GM12878 (cell line): ENCODE results near the gene KIAA1671. TPM values are rescaled to one million over a fixed set of nuclear protein-coding genes. Genes with fewer than 3 reads are reported as not detected.

Experiments used
- ASH2L ChIP-seq: fragments of 300-600, 200-600 bp; sonication (generic); IDR thresholded peaks from 2 replicates; pipeline ENCODE4 v1.6.1; 2017; ENCODE audit warnings: low read depth, mild to moderate bottlenecking, borderline replicate concordance
- BACH1 ChIP-seq: fragments of 450-650 bp; IDR thresholded peaks from 2 replicates; pipeline ENCODE4 v1.6.1; 2017; ENCODE audit warnings: mild to moderate bottlenecking, borderline replicate concordance
- E4F1 ChIP-seq: fragments of 450-650 bp; IDR thresholded peaks from 2 replicates; pipeline ENCODE4 v1.6.1; 2018; ENCODE audit warnings: borderline replicate concordance, mild to moderate bottlenecking; ENCODE audit not compliant: partially characterized antibody
- EZH2 ChIP-seq: IDR thresholded peaks from 2 replicates; pipeline ENCODE4 v1.6.1; 2012; ENCODE audit warnings: low read depth, mild to moderate bottlenecking, control low read depth, inconsistent platforms, low read length, borderline replicate concordance; ENCODE audit not compliant: control insufficient read depth
- LARP7 ChIP-seq: fragments of 450-650 bp; IDR thresholded peaks from 2 replicates; pipeline ENCODE4 v1.6.1; 2017; ENCODE audit warnings: mild to moderate bottlenecking
- NFIC ChIP-seq: IDR thresholded peaks from 2 replicates; pipeline ENCODE4 v1.6.1; 2012; ENCODE audit warnings: low read depth, mild to moderate bottlenecking, inconsistent platforms, low read length, moderate library complexity
- polyA plus RNA-seq, 11 experiments: library from polyadenylated mRNA; depleted of rRNA in 4 of 11; unstranded in 6 of 11; stranded (reverse) in 5 of 11; fragments of >200 nt; fragmentation: Nextera tagmentation in 4 of 11; fragmentation: Illumina TruSeq in 1 of 11; extraction: Ambion mirVana in 4 of 11; extraction: Trizol in 1 of 11; gene quantifications; 1 replicate in 1 of 11; 2 replicates in 10 of 11; pipeline versions ENCODE4 v1.2.1 to v1.2.3, GENCODE V29; 2011 to 2016; ENCODE audit warnings: inconsistent platforms in 2 of 11, missing spikeins in 2 of 11, low read depth in 1 of 11
- total RNA-seq, 4 experiments: library from RNA; depleted of rRNA in 3 of 4; stranded (reverse); fragments of >200 nt in 3 of 4; fragmentation: Illumina TruSeq in 1 of 4; extraction: Trizol in 1 of 4; gene quantifications; 2 replicates each; pipeline versions ENCODE4 v1.2.1 to v1.2.3, GENCODE V29; 2013 to 2021
- TF ChIP-seq, protein P1 (sequence below): fragments of 450-650 bp; conservative IDR thresholded peaks from 2 replicates; pipeline ENCODE4 v1.6.1; 2017; ENCODE audit warnings: mild to moderate bottlenecking, moderate library complexity
- TF ChIP-seq, protein P2 (sequence below): fragments of 450-650 bp; IDR thresholded peaks from 2 replicates; pipeline ENCODE4 v1.6.1; 2016; ENCODE audit warnings: mild to moderate bottlenecking
- TF ChIP-seq, protein P3 (sequence below): IDR thresholded peaks from 2 replicates; pipeline ENCODE4 v1.6.1; 2012; ENCODE audit warnings: low read depth, low read length, improper control_type of control experiment

Gene KIAA1671
- total and polyA plus RNA-seq, 10 of the 15 experiments (the other 5 are each of a cell fraction or from before 2014, with no cell fraction given): 0.05 to 2.7 (median 0.33) TPM

GRCh38 chr22:25183949-25184619 lies 231.6 kb downstream of the KIAA1671 start (continued):
- TF ChIP-seq, protein P1, sequence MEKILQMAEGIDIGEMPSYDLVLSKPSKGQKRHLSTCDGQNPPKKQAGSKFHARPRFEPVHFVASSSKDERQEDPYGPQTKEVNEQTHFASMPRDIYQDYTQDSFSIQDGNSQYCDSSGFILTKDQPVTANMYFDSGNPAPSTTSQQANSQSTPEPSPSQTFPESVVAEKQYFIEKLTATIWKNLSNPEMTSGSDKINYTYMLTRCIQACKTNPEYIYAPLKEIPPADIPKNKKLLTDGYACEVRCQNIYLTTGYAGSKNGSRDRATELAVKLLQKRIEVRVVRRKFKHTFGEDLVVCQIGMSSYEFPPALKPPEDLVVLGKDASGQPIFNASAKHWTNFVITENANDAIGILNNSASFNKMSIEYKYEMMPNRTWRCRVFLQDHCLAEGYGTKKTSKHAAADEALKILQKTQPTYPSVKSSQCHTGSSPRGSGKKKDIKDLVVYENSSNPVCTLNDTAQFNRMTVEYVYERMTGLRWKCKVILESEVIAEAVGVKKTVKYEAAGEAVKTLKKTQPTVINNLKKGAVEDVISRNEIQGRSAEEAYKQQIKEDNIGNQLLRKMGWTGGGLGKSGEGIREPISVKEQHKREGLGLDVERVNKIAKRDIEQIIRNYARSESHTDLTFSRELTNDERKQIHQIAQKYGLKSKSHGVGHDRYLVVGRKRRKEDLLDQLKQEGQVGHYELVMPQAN: no peak
- TF ChIP-seq EZH2 (no peak), LARP7 (no peak), NFIC (no peak), ASH2L (no peak), BACH1 (no peak), E4F1 (no peak)
- TF ChIP-seq, protein P2, sequence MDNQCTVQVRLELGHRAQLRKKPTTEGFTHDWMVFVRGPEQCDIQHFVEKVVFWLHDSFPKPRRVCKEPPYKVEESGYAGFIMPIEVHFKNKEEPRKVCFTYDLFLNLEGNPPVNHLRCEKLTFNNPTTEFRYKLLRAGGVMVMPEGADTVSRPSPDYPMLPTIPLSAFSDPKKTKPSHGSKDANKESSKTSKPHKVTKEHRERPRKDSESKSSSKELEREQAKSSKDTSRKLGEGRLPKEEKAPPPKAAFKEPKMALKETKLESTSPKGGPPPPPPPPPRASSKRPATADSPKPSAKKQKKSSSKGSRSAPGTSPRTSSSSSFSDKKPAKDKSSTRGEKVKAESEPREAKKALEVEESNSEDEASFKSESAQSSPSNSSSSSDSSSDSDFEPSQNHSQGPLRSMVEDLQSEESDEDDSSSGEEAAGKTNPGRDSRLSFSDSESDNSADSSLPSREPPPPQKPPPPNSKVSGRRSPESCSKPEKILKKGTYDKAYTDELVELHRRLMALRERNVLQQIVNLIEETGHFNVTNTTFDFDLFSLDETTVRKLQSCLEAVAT: no peak
- TF ChIP-seq, protein P3, sequence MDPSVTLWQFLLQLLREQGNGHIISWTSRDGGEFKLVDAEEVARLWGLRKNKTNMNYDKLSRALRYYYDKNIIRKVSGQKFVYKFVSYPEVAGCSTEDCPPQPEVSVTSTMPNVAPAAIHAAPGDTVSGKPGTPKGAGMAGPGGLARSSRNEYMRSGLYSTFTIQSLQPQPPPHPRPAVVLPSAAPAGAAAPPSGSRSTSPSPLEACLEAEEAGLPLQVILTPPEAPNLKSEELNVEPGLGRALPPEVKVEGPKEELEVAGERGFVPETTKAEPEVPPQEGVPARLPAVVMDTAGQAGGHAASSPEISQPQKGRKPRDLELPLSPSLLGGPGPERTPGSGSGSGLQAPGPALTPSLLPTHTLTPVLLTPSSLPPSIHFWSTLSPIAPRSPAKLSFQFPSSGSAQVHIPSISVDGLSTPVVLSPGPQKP: no peak
